Parathyroid adenoma (tissue), 2 donors: ENCODE results near the gene FKBP5.

Source experiments
- H2AFZ ChIP-seq: fragments of 300-600 bp; sonication (generic); one replicate; pipeline ENCODE4 v1.7.0; 2017; ENCODE audit warnings: antibody characterized with exemption, mild to moderate bottlenecking
- H3K27ac ChIP-seq: fragments of 300-600 bp; sonication (generic); one replicate; pipeline ENCODE4 v1.7.0; 2017
- H3K27me3 ChIP-seq: fragments of 300-600 bp; sonication (generic); one replicate; pipeline ENCODE4 v1.7.0; 2017; ENCODE audit warnings: low read length; ENCODE audit not compliant: control insufficient read depth, insufficient read depth
- H3K36me3 ChIP-seq: fragments of 300-600 bp; sonication (generic); one replicate; pipeline ENCODE4 v1.7.0; 2017; ENCODE audit warnings: low read length; ENCODE audit not compliant: control insufficient read depth, insufficient read depth
- H3K4me1 ChIP-seq: fragments of 300-600 bp; sonication (generic); one replicate; pipeline ENCODE4 v1.7.0; 2017; ENCODE audit warnings: control low read depth
- H3K4me2 ChIP-seq: fragments of 300-600 bp; sonication (generic); one replicate; pipeline ENCODE4 v1.7.0; 2017; ENCODE audit warnings: low read length
- H3K4me3 ChIP-seq: fragments of 300-600 bp; sonication (generic); one replicate; pipeline ENCODE4 v1.7.0; 2017; ENCODE audit warnings: low read depth, low read length
- H3K79me2 ChIP-seq: fragments of 300-600 bp; sonication (generic); one replicate; pipeline ENCODE4 v1.7.0; 2017; ENCODE audit warnings: control low read depth
- H3K9ac ChIP-seq: fragments of 300-600 bp; sonication (generic); one replicate; pipeline ENCODE4 v1.7.0; 2017; ENCODE audit warnings: mild to moderate bottlenecking
- H3K9me3 ChIP-seq: fragments of 300-600 bp; sonication (generic); one replicate; pipeline ENCODE4 v1.7.0; 2017; ENCODE audit warnings: low read length; ENCODE audit not compliant: control insufficient read depth
- TF ChIP-seq, protein P1 (sequence below): fragments of 300-600 bp; sonication (generic); IDR thresholded peaks from one replicate; pipeline ENCODE4 v1.7.0; 2017; ENCODE audit warnings: antibody characterized with exemption, mild to moderate bottlenecking
- donor health status: primary hyperparathyroidism.

The FKBP5 gene

DNA sequence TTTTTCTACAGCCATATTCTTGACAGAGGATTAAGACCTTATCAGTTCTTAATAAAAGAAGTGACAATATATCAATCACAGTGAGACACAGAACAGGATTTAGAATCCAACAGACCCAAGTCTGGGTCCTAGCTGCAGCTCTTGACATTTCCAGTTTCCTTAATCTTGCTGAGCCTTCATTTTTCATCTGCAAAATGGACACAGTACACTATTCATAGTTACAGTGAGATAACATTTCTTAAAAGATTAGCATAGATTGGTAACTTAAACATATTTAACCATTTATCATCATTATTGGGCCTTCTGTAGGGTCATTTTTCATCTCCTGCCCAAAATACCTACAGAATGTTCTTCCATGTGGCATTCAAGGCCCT is 45.6 kb downstream of the FKBP5 start:
- Histone ChIP-seq H3K4me1 (no peaks in the 10 kb centered on the region), H3K79me2 (peaks cover 4% of the 10 kb centered on the region), H2AFZ (no peak overlapping the region), H3K36me3 (no peaks in the 10 kb centered on the region), H3K4me2 (no peak overlapping the region), H3K9me3 (no peaks in the 10 kb centered on the region), H3K4me3 (no peak overlapping the region), H3K9ac (no peak overlapping the region), H3K27me3 (no peaks in the 10 kb centered on the region), H3K27ac (no peak overlapping the region)
- TF ChIP-seq, protein P1, sequence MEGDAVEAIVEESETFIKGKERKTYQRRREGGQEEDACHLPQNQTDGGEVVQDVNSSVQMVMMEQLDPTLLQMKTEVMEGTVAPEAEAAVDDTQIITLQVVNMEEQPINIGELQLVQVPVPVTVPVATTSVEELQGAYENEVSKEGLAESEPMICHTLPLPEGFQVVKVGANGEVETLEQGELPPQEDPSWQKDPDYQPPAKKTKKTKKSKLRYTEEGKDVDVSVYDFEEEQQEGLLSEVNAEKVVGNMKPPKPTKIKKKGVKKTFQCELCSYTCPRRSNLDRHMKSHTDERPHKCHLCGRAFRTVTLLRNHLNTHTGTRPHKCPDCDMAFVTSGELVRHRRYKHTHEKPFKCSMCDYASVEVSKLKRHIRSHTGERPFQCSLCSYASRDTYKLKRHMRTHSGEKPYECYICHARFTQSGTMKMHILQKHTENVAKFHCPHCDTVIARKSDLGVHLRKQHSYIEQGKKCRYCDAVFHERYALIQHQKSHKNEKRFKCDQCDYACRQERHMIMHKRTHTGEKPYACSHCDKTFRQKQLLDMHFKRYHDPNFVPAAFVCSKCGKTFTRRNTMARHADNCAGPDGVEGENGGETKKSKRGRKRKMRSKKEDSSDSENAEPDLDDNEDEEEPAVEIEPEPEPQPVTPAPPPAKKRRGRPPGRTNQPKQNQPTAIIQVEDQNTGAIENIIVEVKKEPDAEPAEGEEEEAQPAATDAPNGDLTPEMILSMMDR, result no peak

DNA sequence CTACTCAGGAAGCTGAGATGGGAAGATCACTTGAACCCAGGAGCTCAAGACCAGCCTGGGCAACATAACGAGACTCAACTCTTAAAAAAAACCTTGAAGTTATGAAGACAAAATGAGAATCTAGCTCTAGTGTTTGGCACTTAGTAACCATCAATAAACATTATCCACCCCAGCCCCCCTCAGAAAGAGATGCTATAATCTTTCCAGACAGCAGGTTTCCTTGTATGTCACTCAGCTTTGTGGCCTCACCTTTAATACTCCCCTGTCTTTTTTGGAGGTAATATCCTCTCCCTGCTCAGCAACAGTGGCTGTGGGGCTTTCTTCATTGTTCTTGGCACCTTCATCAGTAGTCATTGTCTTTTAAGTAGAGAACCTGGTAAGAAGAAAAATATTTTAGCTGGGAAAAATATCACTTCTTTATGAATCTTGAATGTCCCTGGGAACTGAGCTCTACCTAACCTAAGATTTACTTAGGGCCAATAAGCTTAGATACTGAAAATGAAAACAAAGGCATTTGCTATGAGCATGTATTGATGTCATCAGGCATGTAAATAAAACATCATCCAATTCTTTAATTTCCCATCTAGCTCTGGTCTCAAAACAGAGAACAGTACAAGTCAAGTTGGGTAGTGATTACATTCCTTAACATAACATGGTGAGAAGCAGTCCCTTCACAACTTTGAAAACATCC is 46.1 kb downstream of the FKBP5 start:
- Histone ChIP-seq H3K36me3 (no peaks in the 10 kb centered on the region), H3K27me3 (no peaks in the 10 kb centered on the region), H3K4me2 (no peak overlapping the region), H3K4me3 (no peak overlapping the region), H2AFZ (no peak overlapping the region), H3K9ac (no peak overlapping the region), H3K79me2 (peaks cover 4% of the 10 kb centered on the region), H3K9me3 (no peaks in the 10 kb centered on the region), H3K4me1 (no peaks in the 10 kb centered on the region), H3K27ac (no peak overlapping the region)
- TF ChIP-seq, protein P1, result no peak

DNA sequence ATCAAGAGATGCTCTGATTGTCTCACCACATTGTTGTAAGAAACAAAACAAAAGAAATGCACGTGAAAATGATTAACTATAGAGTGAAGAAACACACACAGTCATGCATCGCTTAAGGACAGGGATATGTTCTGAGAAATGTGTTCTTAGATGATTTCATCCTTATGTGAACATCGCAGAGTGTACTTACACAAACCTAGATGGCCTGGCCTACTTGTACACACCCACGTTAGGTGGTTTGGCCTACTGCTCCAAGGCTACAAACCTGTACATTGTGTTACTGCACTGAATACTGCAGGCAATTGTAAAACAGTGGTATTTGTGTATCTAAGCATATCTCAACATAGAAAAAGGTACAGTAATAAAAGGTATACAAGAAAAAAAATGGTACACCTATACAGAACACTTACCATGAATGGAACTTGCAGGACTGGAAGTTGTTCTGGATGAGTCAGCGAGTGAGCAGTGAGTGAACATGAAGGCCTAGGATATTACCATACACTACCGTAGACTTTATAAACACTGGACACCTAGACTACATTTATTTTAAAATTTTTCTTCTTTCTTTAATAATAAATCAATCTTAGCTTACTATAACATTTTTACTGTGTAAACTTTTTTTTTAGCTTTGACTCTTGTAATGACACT is 48.6 kb downstream of the FKBP5 start:
- H3K4me3 ChIP-seq, result no peak overlapping the region
- no peak overlapping the region for H3K4me2 ChIP-seq
- TF ChIP-seq, protein P1, result no peak
- H3K36me3 ChIP-seq, result no peaks in the 10 kb centered on the region
- H3K27me3 ChIP-seq, result no peaks in the 10 kb centered on the region
- no peak overlapping the region for H3K27ac ChIP-seq
- no peaks in the 10 kb centered on the region for H3K4me1 ChIP-seq
- H3K79me2 ChIP-seq, result peaks cover under 1% of the 10 kb centered on the region
- H3K9ac ChIP-seq, result no peak overlapping the region
- H3K9me3 ChIP-seq, result no peaks in the 10 kb centered on the region
- no peak overlapping the region for H2AFZ ChIP-seq

DNA sequence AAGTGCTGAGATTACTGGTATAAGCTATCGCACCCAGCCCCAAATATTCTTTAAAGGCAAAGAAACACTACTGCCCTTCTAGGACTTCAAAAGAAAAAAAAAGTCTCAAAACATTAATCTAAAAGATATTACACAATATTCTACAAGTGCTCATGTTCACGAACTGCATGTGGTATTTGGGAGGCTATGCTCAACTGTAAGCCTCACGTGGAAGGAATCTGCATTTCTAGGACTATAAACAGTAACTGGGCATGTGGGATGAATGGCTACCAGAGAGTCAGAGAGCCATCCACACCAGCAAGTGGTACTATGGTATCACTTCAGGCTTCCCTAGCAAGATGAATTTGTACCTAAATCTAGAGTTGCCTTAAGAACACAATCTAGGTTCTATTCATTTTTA is 50.0 kb downstream of the FKBP5 start:
- TF ChIP-seq, protein P1, result no peak
- no peaks in the 10 kb centered on the region for H3K27me3 ChIP-seq
- H3K79me2 ChIP-seq, result no peaks in the 10 kb centered on the region
- H3K9ac ChIP-seq, result no peak overlapping the region
- no peaks in the 10 kb centered on the region for H3K36me3 ChIP-seq
- H3K4me3 ChIP-seq, result no peak overlapping the region
- H2AFZ ChIP-seq, result no peak overlapping the region
- no peak overlapping the region for H3K27ac ChIP-seq
- H3K4me2 ChIP-seq, result no peak overlapping the region
- H3K9me3 ChIP-seq, result no peaks in the 10 kb centered on the region
- no peaks in the 10 kb centered on the region for H3K4me1 ChIP-seq

DNA sequence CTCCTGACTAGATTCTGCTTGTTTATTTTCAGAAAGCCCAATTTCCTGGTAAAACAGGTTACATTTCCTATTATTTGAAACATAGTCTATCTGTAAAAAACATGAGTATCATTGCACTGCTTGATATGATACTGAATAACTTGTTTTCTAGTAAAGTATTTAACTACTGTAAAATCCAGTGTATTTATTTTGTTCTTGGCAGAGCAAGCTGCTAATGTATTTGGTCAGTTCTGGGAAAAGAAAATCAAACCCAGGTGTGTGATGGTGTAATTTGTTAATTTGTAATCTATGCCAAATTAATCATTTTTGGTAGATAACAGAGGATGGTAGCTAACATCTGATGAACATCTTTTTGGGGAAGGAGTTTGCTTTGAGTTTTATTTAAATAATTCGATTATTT is 50.8 kb downstream of the FKBP5 start:
- no peak overlapping the region for H3K4me3 ChIP-seq
- no peaks in the 10 kb centered on the region for H3K4me1 ChIP-seq
- no peak overlapping the region for H2AFZ ChIP-seq
- H3K4me2 ChIP-seq, result no peak overlapping the region
- no peak overlapping the region for H3K9ac ChIP-seq
- H3K79me2 ChIP-seq, result no peaks in the 10 kb centered on the region
- TF ChIP-seq, protein P1, result no peak
- H3K9me3 ChIP-seq, result no peaks in the 10 kb centered on the region
- no peaks in the 10 kb centered on the region for H3K27me3 ChIP-seq
- H3K36me3 ChIP-seq, result no peaks in the 10 kb centered on the region
- no peak overlapping the region for H3K27ac ChIP-seq
